NOMO-1 treated with dmso at 0.1 percent for 144 hours (cell line): ENCODE measurements around the gene SYNPO.

Experiments
- DNase-seq: peaks from one replicate; lab custom pipeline; 2025; ENCODE audit not compliant: unreplicated experiment; lab: John Stamatoyannopoulos, UW

The SYNPO gene

GRCh38 chr5:150624334-150625163, 15.9 kb upstream of the SYNPO start:
- no peak for DNase-seq

GRCh38 chr5:150625164-150625535, 15.3 kb upstream of the SYNPO start:
- DNase-seq = no peak

- no peak for DNase-seq
These were observed 14.4 kb upstream of the SYNPO start for GRCh38 chr5:150625831-150626746.

GRCh38 chr5:150626853-150627276, 13.6 kb upstream of the SYNPO start:
- DNase-seq = no peak

- no peak for DNase-seq
These were observed 12.5 kb upstream of the SYNPO start for GRCh38 chr5:150627731-150628545.

GRCh38 chr5:150628936-150629485, 11.4 kb upstream of the SYNPO start:
- DNase-seq = no peak

- DNase-seq = no peak
These were observed 10.4 kb upstream of the SYNPO start for GRCh38 chr5:150630016-150630415.

GRCh38 chr5:150630461-150631325, 9.8 kb upstream of the SYNPO start:
- no peak for DNase-seq

GRCh38 chr5:150631326-150631701, 9.1 kb upstream of the SYNPO start:
- DNase-seq = no peak

GRCh38 chr5:150632305-150633160, 7.9 kb upstream of the SYNPO start:
- DNase-seq = no peak

GRCh38 chr5:150633429-150633828, 7.0 kb upstream of the SYNPO start:
- no peak for DNase-seq

GRCh38 chr5:150636391-150637244, 3.8 kb upstream of the SYNPO start:
- no peak for DNase-seq

- DNase-seq = no peak
These were observed 3.0 kb upstream of the SYNPO start for GRCh38 chr5:150637245-150638052.

- DNase-seq = no peak
These were observed 2.4 kb upstream of the SYNPO start for GRCh38 chr5:150638053-150638444.

GRCh38 chr5:150638488-150639376, 1.7 kb upstream of the SYNPO start:
- no peak for DNase-seq

GRCh38 chr5:150639377-150639692, 1.1 kb upstream of the SYNPO start:
- DNase-seq = no peak
